Activated CD4-positive, alpha-beta T cell treated with anti-CD3 and anti-CD28 coated beads, Interleukin-2, amount 50 U/mL, for 24 hours (primary cell): ENCODE measurements around the gene HCRTR1.

ENCODE experiments used
- DNase-seq, 2 donors: peaks; one replicate each; pipeline ENCODE4 v3.0.0-alpha.2; 2020; ENCODE audit warnings: low read depth in 1 of 2, low spot score in 1 of 2

HCRTR1 gene

GRCh38 chr1:31596737-31597097, 20.8 kb upstream of the HCRTR1 start:
- no peak for DNase-seq

- DNase-seq, result no peak
Measured at GRCh38 chr1:31598980-31599379, 18.5 kb upstream of the HCRTR1 start.

- no peak for DNase-seq
Measured at GRCh38 chr1:31600641-31601040, 16.8 kb upstream of the HCRTR1 start.

- no peak for DNase-seq
Measured at GRCh38 chr1:31602081-31602480, 15.4 kb upstream of the HCRTR1 start.

GRCh38 chr1:31605908-31606427, 11.5 kb upstream of the HCRTR1 start:
- DNase-seq, result peak in 1 of 2 donors; percentile 22

GRCh38 chr1:31607360-31607759, 10.1 kb upstream of the HCRTR1 start:
- no peak for DNase-seq

- no peak for DNase-seq
Measured at GRCh38 chr1:31609514-31610118, 7.9 kb upstream of the HCRTR1 start.

- DNase-seq, result no peak
Measured at GRCh38 chr1:31614414-31615005, 3.0 kb upstream of the HCRTR1 start.

GRCh38 chr1:31615414-31615813, 2.1 kb upstream of the HCRTR1 start:
- DNase-seq, result no peak

GRCh38 chr1:31615939-31616338, 1.6 kb upstream of the HCRTR1 start:
- DNase-seq, result no peak

- DNase-seq, result peak; percentile 15 to 23
Measured at GRCh38 chr1:31617916-31618746, 642 bp downstream of the HCRTR1 start.

- no peak for DNase-seq
Measured at GRCh38 chr1:31618916-31619846, 1.7 kb downstream of the HCRTR1 start.

GRCh38 chr1:31620631-31621497, 3.4 kb downstream of the HCRTR1 start:
- no peak for DNase-seq

GRCh38 chr1:31621498-31621820, 4.0 kb downstream of the HCRTR1 start:
- no peak for DNase-seq

- DNase-seq, result no peak
Measured at GRCh38 chr1:31621847-31622730, 4.6 kb downstream of the HCRTR1 start.

GRCh38 chr1:31623365-31623764, 5.9 kb downstream of the HCRTR1 start:
- no peak for DNase-seq

GRCh38 chr1:31624309-31624708, 6.8 kb downstream of the HCRTR1 start:
- DNase-seq, result no peak

GRCh38 chr1:31624731-31625514, 7.4 kb downstream of the HCRTR1 start:
- no peak for DNase-seq
